Hepatocyte (in vitro differentiated cells): Measurements from ENCODE around the gene DLGAP4.

ENCODE experiments used
- CTCF ChIP-seq: fragments of 200-600 bp; sonication (generic); IDR thresholded peaks from 2 replicates; pipeline ENCODE4 v1.5.1; 2016; ENCODE audit warnings: antibody characterized with exemption, mild to moderate bottlenecking; ENCODE audit not compliant: poor library complexity
- EZH2 ChIP-seq: fragments of 200-600 bp; sonication (generic); IDR thresholded peaks from 2 replicates; pipeline ENCODE4 v1.6.1; 2016; ENCODE audit warnings: antibody characterized with exemption, mild to moderate bottlenecking, borderline replicate concordance
- EZH2phosphoT487 ChIP-seq: fragments of 200-600 bp; sonication (generic); IDR thresholded peaks from one replicate; pipeline ENCODE4 v1.6.1; 2018; ENCODE audit warnings: antibody characterized with exemption, mild to moderate bottlenecking, low read depth, moderate library complexity; ENCODE audit not compliant: unreplicated experiment, severe bottlenecking

GRCh38 chr20:36528176-36528874 lies 222.2 kb downstream of the DLGAP4 start:
- TF ChIP-seq CTCF (no peak), EZH2 (no peak), EZH2phosphoT487 (no peak)
